Measurements from ENCODE around the gene MARVELD1. TPM values are rescaled to one million over a fixed set of nuclear protein-coding genes. Genes with fewer than 3 reads are reported as not detected.
A peak's percentile ranks its signal among the peaks of the same experiment; 100 is the strongest.

Gene MARVELD1
- total RNA-seq, 1 donor from 2014 or later, result 12.1 TPM

- ATAC-seq, result peak; percentile 62
Observed at GRCh38 chr10:97759158-97759887, 45.8 kb downstream of the MARVELD1 start.

GRCh38 chr10:97759946-97760345 lies 46.4 kb downstream of the MARVELD1 start:
- ATAC-seq, result no peak

GRCh38 chr10:97760461-97761257 lies 47.1 kb downstream of the MARVELD1 start:
- no peak for ATAC-seq

- no peak for ATAC-seq
Observed at GRCh38 chr10:97761331-97761865, 47.9 kb downstream of the MARVELD1 start.

- ATAC-seq, result no peak
Observed at GRCh38 chr10:97762056-97762455, 48.5 kb downstream of the MARVELD1 start.

- no peak for ATAC-seq
Observed at GRCh38 chr10:97762816-97763215, 49.3 kb downstream of the MARVELD1 start.

- ATAC-seq, result no peak
Observed at GRCh38 chr10:97763411-97763810, 49.9 kb downstream of the MARVELD1 start.

GRCh38 chr10:97763947-97764346 lies 50.4 kb downstream of the MARVELD1 start:
- no peak for ATAC-seq

GRCh38 chr10:97764519-97764931 lies 51.0 kb downstream of the MARVELD1 start:
- ATAC-seq, result no peak

- ATAC-seq, result no peak
Observed at GRCh38 chr10:97765201-97765600, 51.7 kb downstream of the MARVELD1 start.

- ATAC-seq, result no peak
Observed at GRCh38 chr10:97766106-97766810, 52.7 kb downstream of the MARVELD1 start.

GRCh38 chr10:97766996-97767924 lies 53.7 kb downstream of the MARVELD1 start:
- no peak for ATAC-seq

Other genes starting within 250 kb of the MARVELD1 start
- gene MMS19, start 215.3 kb upstream of the MARVELD1 start, total RNA-seq, result 44.0 TPM
- gene UBTD1, start 214.8 kb upstream of the MARVELD1 start, total RNA-seq, result 5.1 TPM
- gene ANKRD2, start 141.0 kb upstream of the MARVELD1 start, total RNA-seq, result 0.56 TPM
- gene HOGA1, start 129.3 kb upstream of the MARVELD1 start, total RNA-seq, result 1.7 TPM
- 0.16 TPM for gene C10orf62, start 124.0 kb upstream of the MARVELD1 start, total RNA-seq
- 1.9 TPM for gene MORN4, start 80.2 kb upstream of the MARVELD1 start, total RNA-seq
- 13.0 TPM for gene PI4K2A, start 73.1 kb upstream of the MARVELD1 start, total RNA-seq
- 6.8 TPM for gene AVPI1, start 26.5 kb upstream of the MARVELD1 start, total RNA-seq
- 10.7 TPM for gene ZFYVE27, start 23.4 kb downstream of the MARVELD1 start, total RNA-seq
- not detected for gene SFRP5, start 58.3 kb downstream of the MARVELD1 start, total RNA-seq
- gene GOLGA7B, start 136.1 kb downstream of the MARVELD1 start, total RNA-seq, result 1.4 TPM